GM11168 (cell line): ENCODE measurements around the gene VIM.

Experiments
- in situ Hi-C: fragments of 300-500 bp; cut with MboI; formaldehyde crosslinking; loops from one replicate; pipeline ENCODE4 v1.12.0; 2022; ENCODE audit warnings: low sequenced_read_pairs; ENCODE audit not compliant: unreplicated experiment

The VIM gene

GRCh38 chr10:17228091-17229015 lies at the start of gene VIM:
Gene VIM, plus strand, starts transcription at chr10:17228241. Its CDS starts 1,182 bp downstream, at chr10:17229423.
- in situ Hi-C loops = loop anchor here (25.0 kb wide), 1 partner anchor 791 kb away; the partner anchor contains the start of gene PTER

DNA sequence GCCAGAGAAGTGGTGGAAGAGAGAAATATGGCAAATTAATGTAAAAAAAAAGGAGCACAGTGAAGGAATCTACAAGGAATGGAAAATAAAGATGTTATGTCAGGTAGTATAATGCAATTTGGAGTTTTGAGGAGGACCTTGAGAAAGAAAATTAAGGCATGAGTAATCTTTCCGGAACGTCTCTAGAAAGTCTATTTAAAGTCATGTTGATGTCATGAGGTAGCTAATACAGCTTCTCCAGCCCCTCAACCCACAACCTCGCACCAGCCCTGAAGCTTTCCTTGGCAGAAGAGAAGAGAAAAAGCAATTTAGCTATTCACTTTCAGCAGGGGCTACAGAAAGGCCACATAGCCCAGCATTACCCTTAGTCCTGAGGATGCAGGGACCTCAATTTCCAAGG lies 49.0 kb upstream of the VIM start:
- in situ Hi-C loops = no loop called here

GRCh38 chr10:17181110-17181509 lies 46.9 kb upstream of the VIM start:
- in situ Hi-C loops = no loop called here

- in situ Hi-C loops = no loop called here
These were observed 46.3 kb upstream of the VIM start for GRCh38 chr10:17181751-17182150.

DNA sequence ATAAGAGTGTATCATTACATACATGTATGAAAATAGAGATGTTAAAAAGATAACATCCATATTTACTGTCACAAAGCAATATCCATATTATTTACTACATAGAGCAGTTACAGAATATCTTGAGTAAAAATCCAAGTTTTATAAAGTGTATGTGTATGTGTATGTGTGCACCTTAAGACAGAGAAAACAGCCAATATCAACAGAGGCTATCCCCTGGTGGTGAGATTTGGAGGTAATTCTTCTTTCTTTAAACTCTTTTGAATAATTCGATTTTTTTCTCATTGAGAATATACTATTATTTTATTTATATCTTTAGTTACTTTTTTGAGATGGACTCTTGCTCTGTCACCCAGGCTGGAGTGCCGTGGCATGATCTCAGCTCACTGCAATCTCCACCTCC lies 44.9 kb upstream of the VIM start:
- in situ Hi-C loops = no loop called here

GRCh38 chr10:17185873-17186272 lies 42.2 kb upstream of the VIM start:
- in situ Hi-C loops = no loop called here

DNA sequence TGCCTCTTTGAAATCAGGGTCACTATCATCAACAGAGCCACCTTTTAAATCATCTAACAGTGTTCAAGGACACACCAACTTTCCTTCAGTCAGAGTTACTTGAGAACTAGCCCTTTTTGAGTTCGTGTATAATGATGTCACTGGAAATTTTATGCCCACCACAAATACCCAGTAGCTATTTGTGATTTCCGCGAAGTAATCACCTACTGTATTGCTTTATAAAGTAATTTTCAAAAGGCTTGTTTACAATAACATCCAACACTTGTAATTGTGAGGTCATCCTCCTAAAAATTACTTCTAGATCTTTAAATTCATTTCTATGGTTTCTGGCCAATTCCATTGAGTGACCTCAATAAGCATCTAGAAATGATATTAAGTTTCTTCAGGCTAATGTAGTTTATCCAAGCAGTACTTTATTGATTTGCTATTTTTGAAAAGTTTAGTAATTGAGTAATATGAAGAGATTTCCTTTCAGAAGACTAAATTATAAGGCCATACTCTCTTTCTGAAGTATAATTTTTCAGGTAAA lies 39.3 kb upstream of the VIM start:
- in situ Hi-C loops = no loop called here

GRCh38 chr10:17190602-17191001 lies 37.4 kb upstream of the VIM start:
- in situ Hi-C loops = no loop called here

DNA sequence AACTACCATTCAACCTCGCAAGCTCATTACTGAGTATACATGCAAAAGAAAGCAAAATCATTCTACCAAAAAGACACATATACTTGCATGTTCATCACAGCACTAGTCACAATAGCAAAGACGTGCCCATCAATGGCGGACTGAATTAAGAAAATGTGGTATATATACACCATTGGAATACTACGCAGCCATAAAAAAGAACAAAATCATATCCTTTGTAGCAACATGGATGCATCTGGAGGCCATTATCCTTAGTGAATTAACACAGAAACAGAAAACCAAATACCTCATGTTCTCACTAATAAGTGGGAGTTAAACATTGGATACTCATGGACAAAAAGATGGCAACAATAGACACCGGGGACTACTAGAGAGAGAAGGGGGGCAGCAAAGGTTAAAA lies 33.0 kb upstream of the VIM start:
- in situ Hi-C loops = no loop called here

GRCh38 chr10:17196045-17196444 lies 32.0 kb upstream of the VIM start:
- in situ Hi-C loops = no loop called here

DNA sequence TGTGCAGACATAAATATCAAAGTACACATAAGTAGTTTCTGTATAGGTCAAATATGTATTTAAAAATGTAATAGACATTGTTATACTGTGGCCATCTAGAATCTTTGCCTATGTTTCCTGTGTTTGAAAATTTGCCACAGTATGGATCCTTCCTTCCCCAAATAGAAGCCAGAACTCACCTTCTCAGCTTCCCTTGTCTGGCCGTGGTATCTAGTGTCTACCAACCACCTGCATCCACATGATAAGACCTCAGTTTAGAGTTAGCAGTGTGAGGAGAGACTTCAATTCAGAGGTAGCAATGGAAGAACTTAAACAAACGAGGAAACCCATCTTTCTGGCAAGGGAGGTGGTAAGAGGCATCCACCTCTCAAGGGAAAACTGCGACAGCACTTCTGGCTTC lies 31.5 kb upstream of the VIM start:
- in situ Hi-C loops = no loop called here

DNA sequence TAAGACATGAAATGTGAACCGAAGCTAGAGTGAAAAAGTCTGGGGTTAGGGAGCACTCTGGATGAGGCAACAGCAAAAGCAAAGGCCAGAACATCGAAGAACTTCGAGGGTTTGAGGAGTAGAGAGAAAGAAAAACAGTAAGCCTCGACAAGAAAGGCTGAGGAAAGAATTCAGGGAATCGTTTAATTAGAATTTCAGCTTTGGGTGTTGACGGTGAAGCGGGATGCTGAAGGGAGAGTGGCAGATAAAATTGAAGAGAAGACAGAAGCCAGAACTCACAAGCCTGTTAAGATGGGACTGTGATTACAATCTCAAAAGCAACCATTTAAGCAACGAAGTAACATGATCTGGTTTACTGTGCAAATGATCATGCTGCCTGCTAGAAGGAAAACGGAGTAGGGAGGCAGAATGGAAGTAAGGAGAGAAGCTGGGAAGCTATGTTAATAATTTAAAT lies 28.7 kb upstream of the VIM start:
- in situ Hi-C loops = no loop called here

GRCh38 chr10:17200001-17200911 lies 27.8 kb upstream of the VIM start:
- in situ Hi-C loops = no loop called here

DNA sequence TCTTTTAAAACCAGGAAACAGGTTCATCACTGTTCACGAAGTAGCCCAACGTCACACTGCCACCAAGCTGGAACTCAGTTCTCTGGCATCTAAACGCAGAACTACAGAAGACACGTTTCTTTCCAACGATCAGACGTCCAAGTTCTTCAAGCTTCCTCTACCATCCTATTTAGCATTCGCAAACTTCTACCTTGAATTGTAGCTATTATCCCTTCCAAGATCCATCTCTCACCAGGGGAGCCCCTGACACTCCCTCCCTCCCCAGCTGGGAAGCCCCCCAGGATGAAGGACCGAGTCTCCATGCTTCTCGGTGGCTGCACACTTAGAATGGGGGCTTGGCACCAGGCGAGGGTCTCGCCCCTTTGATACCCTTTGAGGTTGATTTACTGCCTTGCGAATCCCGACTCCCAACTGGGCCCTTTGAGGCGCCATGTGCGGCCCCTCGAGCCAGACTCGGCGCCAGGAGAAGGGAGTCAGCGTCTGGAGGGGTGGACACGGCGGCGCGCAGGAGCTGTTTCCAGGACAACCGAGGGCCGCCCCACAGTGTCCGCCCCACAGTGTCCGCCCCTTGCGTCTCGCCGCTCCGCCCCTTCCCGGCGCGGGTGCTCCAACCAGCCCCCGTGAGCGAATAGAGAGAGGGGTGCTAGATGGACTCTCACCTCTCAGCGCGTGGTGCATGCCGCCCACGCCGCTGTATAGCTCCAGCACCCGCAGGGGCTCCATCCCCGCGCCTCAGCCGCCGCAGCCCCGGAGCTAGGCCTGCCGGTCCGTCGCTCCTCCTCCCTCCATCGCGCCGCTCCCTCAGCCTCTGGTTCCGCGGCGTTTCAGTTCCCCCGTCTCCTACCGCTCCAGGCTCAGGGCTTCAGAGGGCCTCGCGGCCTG lies 26.9 kb upstream of the VIM start, which contains the start of gene TRDMT1:
Gene TRDMT1, minus strand, starts transcription at position 761 of the 882 bp plus-strand sequence. Its CDS starts 38 bp downstream, at position 723.
- in situ Hi-C loops = no loop called here

DNA sequence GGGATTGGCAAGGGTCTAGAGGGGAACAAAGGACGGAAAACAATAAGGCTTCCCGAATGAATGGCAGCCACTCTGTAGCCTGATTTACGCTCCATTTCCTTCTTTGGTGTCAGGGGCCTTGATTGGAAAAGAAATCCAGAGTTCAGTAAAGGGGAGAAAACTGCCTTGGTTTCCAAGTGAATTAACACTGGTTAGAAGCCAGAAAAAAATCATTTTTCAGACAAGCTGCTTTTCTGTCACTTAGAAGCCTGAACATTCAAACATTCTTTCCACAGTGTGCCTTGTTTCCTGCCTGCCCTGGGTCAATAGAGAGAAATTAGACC lies 26.3 kb upstream of the VIM start:
- in situ Hi-C loops = no loop called here

GRCh38 chr10:17202506-17202905 lies 25.5 kb upstream of the VIM start:
- in situ Hi-C loops = no loop called here

- in situ Hi-C loops = no loop called here
These were observed 25.0 kb upstream of the VIM start for GRCh38 chr10:17202999-17203398.

DNA sequence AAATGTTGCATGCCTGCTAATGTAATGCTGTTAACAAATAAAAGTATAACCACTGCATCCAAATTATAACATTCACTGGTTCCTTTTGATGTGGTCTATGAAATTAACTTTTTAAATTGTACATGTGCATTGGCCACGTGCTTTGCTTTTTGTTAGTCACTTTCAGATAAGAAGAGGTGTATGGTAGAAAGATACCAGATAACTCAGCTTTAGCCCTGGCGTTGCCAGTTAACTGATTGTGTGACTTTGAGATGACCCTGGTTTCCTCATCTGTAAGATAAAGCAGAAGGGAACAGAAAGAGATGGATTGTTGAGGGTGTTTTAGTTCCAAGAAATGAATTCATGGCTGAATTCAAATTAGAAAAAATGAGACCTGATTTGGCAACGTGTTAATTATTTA lies 24.6 kb upstream of the VIM start:
- in situ Hi-C loops = no loop called here

- in situ Hi-C loops = no loop called here
These were observed 21.8 kb upstream of the VIM start for GRCh38 chr10:17206210-17206709.

DNA sequence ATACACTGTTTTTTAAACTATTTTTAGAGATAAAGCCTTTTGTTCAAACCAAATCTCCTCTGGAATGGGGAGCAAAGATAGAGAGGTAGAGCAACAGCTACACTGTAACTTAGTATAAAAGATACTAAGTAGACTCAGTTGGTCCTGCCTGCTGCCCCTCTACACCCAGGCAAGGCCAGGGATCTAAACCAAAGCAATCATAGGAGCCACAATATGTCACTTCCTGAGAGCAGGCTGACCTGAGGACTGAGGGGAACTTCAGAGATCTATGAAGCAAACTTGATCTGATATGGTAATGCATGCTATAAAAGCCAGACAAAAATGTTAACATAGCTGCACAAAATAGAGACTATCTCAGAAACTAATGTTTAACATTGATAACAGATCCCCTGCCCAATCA lies 19.6 kb upstream of the VIM start:
- in situ Hi-C loops = no loop called here
